Activated T-cell treated with anti-CD3 and anti-CD28 coated beads, Interleukin-2, amount 50 U/mL, for 1 hour (primary cell): Measurements from ENCODE around the gene PLA2G4A.

ENCODE experiments used
- DNase-seq: peaks from one replicate; pipeline ENCODE4 v3.0.0-alpha.2; 2020

The PLA2G4A gene

DNA sequence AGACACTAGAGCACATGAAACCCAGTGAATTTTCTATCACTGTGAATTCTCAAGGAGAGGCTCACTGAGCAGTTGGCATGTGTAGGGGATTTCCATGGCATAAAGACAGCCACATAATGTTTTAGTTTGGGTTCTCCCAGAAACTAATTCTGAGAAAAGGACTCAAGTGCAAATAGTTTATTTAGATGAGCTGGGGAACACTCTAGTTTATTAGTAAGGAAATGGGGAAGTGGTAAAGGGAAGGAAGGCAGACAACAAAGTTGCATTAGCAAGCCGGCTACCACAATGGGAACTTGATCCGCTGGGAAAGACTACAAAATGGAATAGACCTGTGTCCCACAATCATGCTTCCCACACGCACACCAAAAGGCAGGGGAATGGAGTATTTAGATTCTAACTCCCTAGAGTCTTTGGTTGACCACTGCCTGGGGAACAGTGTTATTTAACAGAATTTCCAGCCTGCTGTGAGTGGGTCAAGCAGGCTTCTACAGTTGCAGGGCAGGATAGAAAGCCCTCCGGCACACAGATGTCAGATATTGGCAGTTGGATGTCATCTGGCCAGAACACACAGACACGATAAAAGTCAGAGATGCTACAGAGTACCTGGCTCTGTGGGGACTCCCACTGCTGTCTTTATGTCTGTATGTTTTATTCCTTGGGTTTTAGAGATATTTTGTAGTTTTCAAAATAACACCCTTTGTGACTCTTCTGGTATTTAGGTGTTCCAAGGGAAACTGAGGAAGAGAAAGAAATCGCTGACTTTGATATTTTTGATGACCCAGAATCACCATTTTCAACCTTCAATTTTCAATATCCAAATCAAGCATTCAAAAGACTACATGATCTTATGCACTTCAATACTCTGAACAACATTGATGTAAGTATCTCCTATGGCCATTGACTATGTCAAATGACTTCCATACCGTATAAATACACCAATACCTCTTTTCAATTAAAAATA is 150.1 kb downstream of the PLA2G4A start:
- no peak for DNase-seq

DNA sequence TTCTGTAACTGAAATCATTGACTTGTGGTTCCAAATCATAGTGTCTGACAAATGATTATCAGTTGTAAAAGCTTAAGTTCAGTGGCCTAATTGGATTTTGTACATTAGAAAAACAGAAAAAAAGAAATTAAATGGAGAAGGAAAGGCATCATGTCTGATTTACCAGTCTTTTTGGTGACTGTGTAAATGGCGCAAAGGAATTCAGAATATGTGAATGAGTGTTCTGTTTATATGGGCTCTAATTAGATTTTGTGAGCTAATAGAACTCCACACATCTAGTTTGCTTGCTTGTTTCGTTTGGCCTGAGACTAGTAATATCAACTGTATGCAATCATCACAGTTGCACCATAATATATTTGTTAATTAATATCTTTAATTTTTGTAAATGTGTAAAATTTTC is 151.7 kb downstream of the PLA2G4A start:
- DNase-seq = no peak

DNA sequence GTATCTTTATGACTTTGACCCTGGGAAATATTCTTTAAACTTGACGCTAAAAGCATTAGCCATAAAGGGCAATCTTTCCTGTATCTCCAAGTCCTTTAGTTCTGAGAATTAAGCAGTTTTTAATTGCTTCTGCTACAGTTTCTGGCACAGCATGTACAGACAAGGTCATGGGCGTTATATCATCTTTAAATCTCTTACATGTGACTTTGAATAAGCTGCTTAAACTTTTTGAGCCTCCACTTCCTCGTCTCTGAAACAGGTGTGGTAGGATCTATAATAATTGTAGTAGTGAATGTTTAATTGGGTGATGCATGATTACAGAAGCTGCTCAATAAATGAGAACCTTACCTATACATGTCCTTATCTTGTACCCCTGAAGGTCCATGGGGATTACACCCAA is 153.4 kb downstream of the PLA2G4A start:
- DNase-seq = no peak

DNA sequence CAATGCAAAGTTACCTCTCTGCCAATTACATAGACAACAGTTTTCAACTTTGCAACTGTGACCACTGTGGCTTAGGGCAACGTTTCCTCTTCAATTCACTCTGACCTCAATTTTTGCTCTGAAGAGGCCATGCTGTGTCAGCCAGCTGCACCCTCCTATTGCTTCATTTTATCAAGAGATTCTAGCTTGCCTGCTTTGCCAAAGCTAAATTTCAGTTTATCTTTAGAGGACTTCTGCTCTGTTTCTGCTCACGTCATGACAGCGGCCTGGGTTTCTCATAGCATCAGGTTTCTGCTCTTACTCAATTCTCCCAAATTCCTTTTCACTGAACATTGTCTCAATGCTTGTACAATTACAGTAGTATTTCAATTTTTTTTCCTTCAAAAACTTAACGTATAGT is 154.6 kb downstream of the PLA2G4A start:
- no peak for DNase-seq

DNA sequence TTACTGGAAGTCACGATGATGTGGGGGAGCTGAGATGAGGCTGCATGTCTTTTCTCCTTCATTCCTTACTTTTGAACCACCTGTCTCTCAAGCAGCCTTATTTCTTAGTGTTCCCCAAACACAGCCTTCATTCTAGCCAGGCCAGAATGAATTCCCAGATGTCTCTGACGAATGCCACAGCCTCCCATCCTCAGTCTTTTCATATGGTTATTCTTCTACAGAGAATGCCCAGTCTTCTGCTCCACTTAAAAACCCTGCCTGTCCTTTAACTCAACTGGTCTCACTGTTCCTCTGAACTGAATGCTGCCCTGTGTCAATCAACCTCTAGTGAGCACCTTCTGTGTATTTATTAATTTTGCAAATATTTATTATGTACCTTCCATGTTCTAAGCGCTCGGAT is 156.2 kb downstream of the PLA2G4A start:
- DNase-seq = no peak

DNA sequence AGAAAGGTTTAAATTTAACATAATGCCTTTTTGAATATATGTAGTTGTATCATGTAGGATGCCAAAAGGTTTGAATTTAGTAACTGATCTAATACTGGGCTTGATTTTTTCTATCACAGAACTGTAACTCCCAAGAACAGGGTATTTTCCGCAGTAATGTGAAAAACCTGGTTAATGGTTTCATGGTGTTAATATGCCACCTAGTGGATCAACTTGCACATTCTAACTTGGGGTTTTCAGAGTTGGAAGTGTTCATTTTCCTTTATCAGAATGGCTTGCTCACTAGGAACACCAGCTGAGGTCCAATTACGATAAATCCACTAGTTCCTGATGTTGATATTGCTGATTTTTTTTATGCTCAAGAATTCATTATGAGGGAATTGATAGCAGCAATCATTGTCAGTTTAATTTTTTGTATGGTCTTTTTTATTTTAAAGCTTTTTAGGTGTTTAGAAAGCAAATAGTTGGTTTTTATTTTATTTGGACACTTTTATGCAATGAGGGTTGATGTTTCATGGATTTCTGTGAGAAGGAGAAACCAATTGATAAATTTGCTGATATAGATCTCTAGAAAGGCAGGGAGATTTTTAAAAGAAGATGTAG is 157.2 kb downstream of the PLA2G4A start:
- DNase-seq = no peak

DNA sequence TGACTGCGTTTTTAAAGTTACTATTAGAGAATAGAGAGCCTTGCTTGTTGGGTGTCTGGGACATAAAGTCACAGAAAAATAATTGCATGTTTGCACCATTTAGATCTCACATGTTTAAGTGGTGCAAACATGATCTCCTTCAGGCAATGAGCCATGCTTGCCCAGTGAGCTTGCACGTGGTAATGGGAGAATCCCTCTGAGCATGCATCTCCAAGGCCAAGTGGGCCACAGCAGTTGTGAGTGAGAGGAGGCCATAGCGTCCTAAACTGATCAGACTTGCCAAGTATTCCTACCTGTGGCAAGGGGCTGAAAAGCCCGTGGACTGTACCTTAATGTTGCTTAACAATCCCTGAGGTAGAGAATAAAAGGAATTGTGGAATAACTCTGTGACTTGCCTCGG is 158.3 kb downstream of the PLA2G4A start:
- DNase-seq = no peak

DNA sequence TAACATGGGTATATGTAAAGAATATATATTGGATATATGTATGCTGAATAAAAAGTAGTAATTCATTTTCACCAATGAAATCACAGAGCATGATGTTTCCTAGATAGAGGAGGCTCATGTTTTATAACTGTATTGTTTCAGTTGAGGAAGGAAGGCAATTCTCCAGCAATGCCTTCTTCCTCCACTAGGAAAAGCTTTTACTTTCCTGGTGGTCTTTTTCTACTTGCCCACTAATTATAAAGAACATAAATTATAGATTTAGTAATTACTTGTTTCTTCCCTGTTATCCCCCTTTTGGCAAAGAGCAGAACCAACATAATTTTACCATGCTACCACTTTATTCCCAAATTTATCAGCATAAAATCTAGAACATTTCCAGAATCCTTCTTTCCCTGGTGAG is 159.0 kb downstream of the PLA2G4A start:
- no peak for DNase-seq

DNA sequence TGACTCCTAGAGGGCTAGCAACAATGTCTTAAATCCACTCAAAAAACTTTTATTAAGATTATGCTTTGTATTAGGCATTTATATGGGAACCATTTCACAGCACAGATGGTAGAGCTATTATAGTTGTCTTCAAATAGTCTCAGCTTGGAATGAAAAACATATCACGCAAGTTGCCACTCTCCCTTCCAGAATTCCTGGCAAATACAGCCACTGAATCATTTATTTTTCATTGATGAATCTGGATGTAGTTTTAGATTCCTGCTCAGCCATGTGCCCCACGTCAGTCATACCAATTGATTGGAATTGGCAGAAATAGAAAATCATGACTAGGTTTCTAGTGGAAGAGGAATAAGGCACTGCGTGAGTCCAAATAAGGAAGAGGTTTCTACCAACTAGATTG is 165.2 kb downstream of the PLA2G4A start:
- no peak for DNase-seq

DNA sequence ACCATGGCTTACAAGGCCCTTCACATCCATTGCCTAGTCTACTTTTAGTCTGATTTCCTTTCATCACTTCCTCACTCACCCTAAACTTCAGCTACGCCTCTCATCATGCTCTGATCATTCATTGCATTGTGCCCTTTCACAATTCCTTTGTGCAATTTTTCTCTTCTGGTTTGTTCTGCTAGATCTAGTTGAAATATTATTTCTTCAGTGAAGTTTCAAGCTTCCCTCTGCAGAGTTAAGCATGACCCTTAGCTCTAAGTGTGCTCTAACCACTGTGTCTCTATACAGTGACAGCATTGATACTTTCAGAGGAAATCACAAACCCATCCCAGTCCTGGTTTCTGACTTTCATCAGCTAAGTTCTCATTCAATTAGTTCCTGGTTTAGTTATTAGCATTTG is 166.1 kb downstream of the PLA2G4A start:
- no peak for DNase-seq

DNA sequence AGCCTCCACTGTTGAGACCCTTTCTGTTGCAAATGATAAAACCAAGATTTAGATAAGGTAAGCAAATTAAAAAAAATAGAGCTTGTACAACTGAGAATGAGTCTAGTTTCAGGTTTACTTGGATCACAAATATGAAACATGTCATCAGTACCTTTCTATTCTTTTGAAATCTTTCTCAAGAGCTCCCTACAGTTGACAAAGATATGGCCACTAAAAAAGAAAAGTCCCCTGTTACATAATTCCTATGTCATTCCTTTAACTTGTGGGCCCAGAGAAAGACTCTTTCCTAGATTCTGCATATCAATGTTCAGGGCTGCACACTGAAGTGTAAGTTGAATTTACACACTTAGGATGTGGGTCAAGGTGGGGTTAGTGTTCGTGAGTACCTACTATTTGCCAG is 168.1 kb downstream of the PLA2G4A start:
- no peak for DNase-seq

DNA sequence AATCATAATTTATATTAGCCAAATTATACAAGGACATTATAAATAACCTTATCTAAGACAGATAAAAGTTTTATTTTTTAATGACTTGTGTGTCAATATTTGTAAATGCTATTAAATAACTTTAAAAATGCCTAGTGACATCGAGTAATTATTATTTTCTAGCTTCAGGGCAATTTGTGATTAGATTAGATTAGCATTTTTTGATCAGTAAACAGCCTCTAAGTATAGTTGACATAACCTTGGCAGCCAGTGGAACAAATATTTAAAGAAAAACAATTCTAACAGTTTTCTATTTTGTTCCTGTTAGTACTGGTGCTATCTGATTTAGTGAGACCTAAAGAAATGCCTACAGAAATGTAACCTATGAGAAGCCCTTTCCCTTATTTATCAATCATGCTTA is 169.1 kb downstream of the PLA2G4A start:
- no peak for DNase-seq

DNA sequence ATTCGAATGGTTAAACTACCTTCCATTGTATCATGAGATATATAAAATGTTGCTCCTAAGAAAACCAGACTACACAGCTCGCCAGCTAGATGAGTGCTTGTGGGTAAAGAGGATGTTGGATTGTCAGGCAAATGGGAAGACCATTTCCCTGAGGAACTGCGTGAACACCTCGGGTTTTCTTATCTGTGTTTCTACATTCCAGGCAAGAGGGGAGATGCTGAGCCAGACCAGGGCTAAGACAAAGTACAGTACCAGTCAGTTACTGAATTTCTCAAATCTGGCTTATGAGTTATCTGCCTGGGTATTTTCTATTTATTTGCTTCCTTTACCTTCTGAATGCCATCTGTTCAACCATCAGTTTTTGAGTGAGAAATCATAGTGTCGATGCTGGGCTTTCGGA is 170.8 kb downstream of the PLA2G4A start:
- DNase-seq = no peak

DNA sequence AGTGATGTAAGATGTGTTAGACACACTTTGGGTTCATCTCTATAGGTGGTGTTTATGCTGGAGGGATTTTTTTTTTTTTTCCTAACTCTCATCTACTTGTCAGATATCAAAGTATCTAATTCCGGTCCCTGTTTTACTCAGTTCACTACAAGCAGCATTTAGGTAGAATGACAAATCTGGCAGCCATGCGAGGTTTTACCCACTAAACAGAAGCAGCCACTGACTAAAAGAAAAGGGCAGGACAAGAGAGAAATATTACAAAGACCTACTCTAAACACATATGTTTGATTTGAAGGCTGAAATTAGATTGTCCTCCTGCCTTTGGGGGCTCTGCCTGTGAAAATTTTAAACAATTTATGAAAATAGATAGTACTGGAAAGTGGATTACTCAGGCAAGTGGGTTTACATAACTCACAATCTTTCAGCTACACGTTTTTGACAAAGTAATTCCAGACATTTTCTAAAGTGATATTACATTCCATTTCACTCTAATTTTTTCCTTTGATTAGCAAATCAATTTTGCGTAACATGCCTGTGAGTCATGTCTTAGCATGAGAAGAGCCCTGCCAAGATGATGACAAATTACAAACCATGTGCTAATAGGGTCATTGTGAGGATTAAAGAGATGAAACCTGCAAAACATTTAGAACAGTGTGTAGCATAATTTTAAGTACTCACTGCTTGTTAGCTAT is 172.6 kb downstream of the PLA2G4A start:
- DNase-seq = no peak

DNA sequence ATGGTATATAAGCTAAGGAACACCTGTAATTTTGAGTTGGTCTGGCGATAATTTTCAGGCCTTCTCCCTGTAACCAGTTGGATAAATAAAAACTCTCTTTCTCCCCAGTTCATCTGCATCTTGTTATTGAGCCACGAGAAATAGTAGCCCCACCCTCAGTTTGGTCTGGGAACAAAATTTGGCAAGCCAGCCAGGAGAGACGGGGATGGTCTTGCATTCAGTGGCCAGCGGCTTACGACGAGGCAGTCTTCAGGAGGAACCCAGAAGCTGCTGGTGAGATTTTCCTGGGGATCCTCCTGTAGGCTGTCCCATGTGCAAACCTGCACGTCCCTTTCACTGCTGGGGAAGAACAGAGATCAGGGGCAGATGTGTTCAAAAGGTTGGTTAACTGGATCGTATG is 174.6 kb downstream of the PLA2G4A start:
- no peak for DNase-seq

DNA sequence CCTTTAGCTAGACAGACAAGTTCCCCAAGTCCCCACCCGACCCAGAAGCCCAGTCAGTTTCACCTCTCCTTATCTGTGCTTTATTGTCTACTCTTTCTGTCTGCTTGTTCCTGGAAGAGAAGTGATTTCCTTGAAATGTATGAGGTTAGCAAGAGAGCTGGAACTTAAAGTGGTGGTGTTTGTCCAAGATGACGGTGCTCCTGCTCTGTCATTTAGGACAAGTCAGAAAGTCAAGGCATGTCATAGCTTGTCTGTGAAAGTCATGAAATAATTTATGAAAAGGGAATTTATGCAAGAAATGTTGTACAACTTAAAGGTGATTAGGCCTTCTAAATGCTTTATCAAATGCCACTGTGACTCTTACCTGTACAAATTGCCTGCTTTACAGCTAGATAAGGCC is 178.1 kb downstream of the PLA2G4A start:
- DNase-seq = no peak

DNA sequence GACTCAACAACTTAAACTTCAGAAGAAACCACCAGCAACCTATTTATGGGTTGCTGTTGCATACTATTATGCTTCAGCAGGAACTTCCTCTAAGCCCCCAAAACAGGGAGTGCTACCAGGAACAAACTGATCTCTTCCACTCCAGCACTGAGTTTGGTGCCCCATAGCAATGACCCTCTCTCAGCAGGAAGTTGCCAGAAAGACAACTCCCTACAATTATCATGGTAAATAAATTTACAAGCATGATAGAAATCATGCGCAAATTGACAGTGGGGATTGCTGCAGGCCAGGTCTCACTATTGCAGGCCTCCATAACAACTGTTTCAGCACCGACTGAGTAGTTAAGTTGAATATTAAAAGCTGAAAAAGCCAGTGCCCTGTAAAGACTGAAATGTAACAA is 180.6 kb downstream of the PLA2G4A start:
- DNase-seq = no peak

DNA sequence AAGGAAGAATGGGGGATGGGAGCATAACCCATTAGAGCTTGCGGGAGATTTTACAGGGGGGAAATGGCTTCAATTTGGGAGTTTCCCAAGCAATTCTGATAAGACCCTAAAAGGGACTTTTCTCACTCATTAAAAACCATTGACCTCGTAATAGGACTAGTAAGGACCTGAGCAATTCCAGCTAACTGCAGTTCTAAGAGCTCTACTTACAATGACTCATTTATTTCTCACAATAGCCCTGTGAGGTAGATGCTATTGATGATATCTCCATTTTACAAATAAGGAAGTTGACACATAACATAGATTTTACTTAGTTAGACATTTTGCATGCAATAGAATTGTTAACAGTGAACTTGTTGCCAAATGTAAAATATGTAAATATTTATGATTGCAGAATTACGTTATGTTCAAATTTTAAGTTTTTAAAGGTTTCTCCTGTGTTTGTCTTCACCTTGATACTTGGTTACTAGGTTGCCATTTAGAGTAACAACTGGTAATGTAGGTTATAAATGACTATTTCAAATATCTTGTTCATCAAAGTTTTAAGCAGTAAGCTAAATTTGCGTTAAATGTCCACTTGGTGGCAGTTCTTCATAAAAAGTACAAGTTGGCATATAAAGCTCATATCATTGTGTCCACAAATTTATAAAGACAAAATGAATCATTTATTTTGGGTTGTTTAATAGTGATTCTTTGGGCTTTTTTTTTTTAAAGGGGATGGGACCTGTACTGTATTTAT is 182.0 kb downstream of the PLA2G4A start:
- DNase-seq = no peak

DNA sequence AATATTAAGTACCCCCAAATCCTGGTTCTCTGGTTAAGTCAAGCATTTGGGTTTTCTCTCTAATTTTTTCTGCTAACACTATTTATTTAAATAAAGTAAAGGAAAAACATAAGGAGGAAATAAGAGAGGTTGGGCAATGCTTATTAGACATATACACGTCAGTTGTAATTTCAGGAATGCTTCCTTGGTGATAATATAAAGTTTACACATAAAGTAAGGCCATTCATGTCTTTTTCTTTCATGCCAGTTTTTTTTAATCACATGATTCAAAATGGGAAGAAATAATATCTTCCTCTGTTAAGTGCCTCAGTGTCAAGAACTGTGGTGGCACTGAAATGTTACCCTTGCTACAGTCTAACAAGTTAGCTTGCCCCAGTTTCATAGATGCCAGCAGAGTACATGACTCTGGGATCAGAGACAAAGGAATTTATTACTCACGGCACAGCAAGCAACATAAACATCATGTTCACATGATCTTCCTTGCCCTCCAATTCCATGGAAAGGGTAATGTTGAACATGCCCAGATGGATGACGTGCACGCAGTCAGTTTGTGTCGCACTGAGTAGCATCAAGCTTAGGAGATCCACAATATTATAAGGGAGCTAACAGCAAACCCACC is 184.9 kb downstream of the PLA2G4A start:
- DNase-seq = no peak

DNA sequence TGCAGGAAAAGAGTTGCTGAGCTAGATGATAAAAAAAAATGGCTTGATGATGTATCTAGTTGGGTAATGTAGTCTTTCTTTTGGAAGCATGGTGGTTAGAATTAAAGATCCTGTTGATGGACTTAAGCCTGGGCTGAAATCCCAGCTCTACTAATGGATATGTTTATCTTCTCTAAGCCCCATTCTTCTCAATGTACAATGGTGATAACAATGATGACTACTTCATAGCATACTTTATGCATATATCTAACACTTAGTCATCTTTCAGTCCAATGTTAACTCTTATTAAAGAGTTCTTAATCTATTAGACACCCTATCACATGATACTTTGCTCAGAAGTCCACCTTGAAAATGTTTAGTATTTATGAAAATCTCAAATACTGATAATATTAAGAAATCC is 189.5 kb downstream of the PLA2G4A start:
- DNase-seq = no peak

DNA sequence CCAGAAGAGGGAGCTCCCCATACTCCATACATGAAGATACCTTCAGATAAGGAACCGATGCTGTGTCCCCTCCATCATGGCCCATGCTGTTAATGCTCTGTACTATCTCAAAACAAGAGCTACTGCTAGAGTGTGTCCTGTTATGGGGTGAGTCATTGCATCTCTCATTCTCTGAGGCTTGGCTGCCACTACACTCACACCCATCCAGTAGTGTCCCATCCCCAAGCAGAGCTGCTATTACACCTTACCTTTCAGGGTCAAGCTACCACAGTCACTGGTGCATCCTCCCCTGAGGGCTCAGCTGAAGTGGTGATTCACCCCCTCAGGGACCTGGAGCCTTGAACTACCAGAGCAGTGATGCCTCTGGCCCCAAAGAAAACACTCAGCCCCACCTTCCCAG is 198.5 kb downstream of the PLA2G4A start:
- no peak for DNase-seq

DNA sequence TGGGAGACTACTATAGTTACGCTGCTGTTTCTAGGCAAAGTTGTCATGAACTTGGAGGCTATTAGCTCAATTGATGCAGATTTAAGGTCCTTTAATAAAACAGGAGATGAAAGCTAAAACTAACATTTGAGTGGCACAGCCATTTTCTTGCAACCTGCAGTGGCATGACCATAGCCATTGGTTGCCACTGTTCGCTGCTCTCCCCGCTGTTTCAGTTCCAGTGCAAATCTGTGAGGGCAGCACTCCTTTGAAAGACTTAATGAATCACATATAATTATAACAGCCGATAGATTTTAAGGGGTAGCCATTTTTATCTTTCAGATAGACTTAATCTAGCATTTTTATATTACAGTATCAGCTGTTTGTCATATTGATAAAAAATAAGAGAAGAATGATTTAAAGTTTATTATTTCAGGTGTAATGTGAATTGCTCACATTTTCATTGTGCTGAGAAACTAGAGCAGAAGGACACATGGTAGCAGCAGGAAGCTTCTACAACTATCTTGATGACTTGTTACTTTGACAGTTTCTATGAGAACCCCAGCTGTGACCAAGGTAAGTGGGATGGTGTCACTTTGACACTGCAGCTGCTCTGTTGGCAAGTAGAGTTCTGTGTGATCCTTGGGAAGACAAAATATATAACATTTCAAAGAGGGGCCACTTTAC is 203.7 kb downstream of the PLA2G4A start:
- DNase-seq = no peak
